WI38 (cell line): ENCODE results near the gene CBL.

Source experiments
- H3K4me3 ChIP-seq: 2 replicates; pipeline ENCODE4 v1.5.1; 2011; ENCODE audit warnings: low read depth, mild to moderate bottlenecking, control low read depth, low read length
- CTCF ChIP-seq: IDR thresholded peaks from 2 replicates; pipeline ENCODE4 v1.5.1; 2012; ENCODE audit warnings: low read depth, mild to moderate bottlenecking, control low read depth, low read length

CBL gene

GRCh38 chr11:119342023-119342300 is 135.8 kb downstream of the CBL start:
- no peak overlapping the region for H3K4me3 ChIP-seq
- no peak for TF ChIP-seq CTCF

GRCh38 chr11:119342362-119343130 is 136.4 kb downstream of the CBL start:
- no peak overlapping the region for H3K4me3 ChIP-seq
- no peak for TF ChIP-seq CTCF

GRCh38 chr11:119343726-119344125 is 137.6 kb downstream of the CBL start:
- no peak for TF ChIP-seq CTCF
- H3K4me3 ChIP-seq = no peak overlapping the region

- no peak overlapping the region for H3K4me3 ChIP-seq
- TF ChIP-seq CTCF = no peak
Measured at GRCh38 chr11:119344291-119345010, 138.3 kb downstream of the CBL start.

- H3K4me3 ChIP-seq = no peak overlapping the region
- no peak for TF ChIP-seq CTCF
Measured at GRCh38 chr11:119345685-119346084, 139.5 kb downstream of the CBL start.

- no peak for TF ChIP-seq CTCF
- no peak within 1 kb of the TSS for H3K4me3 ChIP-seq
Measured at GRCh38 chr11:119346605-119347004, 140.5 kb downstream of the CBL start, which contains the start of gene MFRP. Gene MFRP (minus strand): TSS chr11:119346705. CDS start chr11:119346513, 192 bp downstream.

GRCh38 chr11:119347242-119347641 is 141.1 kb downstream of the CBL start:
- TF ChIP-seq CTCF = no peak
- H3K4me3 ChIP-seq = no peak overlapping the region
